Choroid plexus epithelial cell (primary cell): ENCODE results near the gene DUSP1.
"Not testable (repeated sequence)": the region's sequence is repeated elsewhere in the genome, so short reads cannot be mapped to it uniquely, and the experiment has no call there.

Experiments used
- DNase-seq: peaks from one replicate; pipeline ENCODE4 v3.0.0-alpha.2; 2010; ENCODE audit warnings: low read depth
- H3K4me3 ChIP-seq: 2 replicates; pipeline ENCODE4 v1.5.1; 2011; ENCODE audit warnings: low read depth, mild to moderate bottlenecking, control low read depth, low read length, moderate library complexity
- TF ChIP-seq, protein P1 (sequence below): conservative IDR thresholded peaks from 2 replicates; pipeline ENCODE4 v1.5.1; 2011; ENCODE audit warnings: low read depth, mild to moderate bottlenecking, control low read depth, inconsistent platforms, low read length, moderate library complexity

DUSP1 gene

GRCh38 chr5:172791286-172791685, 20.3 kb upstream of the DUSP1 start:
- DNase-seq: no peak
- TF ChIP-seq, protein P1, sequence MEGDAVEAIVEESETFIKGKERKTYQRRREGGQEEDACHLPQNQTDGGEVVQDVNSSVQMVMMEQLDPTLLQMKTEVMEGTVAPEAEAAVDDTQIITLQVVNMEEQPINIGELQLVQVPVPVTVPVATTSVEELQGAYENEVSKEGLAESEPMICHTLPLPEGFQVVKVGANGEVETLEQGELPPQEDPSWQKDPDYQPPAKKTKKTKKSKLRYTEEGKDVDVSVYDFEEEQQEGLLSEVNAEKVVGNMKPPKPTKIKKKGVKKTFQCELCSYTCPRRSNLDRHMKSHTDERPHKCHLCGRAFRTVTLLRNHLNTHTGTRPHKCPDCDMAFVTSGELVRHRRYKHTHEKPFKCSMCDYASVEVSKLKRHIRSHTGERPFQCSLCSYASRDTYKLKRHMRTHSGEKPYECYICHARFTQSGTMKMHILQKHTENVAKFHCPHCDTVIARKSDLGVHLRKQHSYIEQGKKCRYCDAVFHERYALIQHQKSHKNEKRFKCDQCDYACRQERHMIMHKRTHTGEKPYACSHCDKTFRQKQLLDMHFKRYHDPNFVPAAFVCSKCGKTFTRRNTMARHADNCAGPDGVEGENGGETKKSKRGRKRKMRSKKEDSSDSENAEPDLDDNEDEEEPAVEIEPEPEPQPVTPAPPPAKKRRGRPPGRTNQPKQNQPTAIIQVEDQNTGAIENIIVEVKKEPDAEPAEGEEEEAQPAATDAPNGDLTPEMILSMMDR: no peak

GRCh38 chr5:172790496-172790889, 19.5 kb upstream of the DUSP1 start:
- TF ChIP-seq, protein P1: no peak
- no peak for DNase-seq
- no peak overlapping the region for H3K4me3 ChIP-seq

More at GRCh38 chr5:172791286-172791685, 20.3 kb upstream of the DUSP1 start:
- H3K4me3 ChIP-seq: no peak overlapping the region

DNA sequence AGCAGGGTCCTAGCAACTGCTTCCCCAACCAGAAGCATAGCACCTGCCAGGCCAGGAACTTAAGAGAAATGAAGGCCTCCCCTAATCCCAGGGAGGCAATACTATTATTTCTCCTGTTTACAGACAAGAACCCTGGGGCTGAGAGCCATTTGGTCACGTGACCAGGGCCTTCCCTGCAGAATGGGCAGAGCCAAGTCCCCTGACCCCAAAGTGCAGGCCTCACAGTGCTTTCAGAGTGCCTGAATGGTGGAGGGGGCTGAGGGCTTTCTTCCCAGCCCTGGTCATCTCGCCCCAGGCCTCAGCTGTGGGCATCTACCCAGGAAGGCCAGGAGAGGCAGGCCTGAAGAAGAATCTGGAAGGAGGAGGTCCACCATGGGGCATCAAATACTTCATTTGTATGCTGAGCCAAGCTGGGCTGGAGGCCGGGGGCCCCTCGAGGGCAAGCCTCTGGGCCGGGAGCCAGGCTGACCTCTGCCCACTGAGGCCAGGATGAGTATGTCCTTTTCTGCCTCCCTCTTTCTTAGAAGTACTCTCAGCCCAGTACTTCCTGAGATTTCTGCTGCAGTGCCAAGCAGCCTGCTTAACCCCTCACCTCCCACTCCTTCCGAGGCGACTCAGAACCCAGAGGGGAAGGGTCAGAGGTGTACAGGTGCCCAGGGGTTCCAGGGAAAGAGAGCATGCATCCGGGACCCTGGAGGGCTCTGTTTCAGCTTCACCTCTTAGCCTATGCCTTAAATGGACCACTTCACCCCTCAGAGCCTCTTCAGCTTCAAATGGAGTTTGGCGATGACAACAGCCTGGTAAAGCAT, 18.9 kb upstream of the DUSP1 start:
- H3K4me3 ChIP-seq: no peak overlapping the region
- DNase-seq: no peak
- TF ChIP-seq, protein P1: no peak

DNA sequence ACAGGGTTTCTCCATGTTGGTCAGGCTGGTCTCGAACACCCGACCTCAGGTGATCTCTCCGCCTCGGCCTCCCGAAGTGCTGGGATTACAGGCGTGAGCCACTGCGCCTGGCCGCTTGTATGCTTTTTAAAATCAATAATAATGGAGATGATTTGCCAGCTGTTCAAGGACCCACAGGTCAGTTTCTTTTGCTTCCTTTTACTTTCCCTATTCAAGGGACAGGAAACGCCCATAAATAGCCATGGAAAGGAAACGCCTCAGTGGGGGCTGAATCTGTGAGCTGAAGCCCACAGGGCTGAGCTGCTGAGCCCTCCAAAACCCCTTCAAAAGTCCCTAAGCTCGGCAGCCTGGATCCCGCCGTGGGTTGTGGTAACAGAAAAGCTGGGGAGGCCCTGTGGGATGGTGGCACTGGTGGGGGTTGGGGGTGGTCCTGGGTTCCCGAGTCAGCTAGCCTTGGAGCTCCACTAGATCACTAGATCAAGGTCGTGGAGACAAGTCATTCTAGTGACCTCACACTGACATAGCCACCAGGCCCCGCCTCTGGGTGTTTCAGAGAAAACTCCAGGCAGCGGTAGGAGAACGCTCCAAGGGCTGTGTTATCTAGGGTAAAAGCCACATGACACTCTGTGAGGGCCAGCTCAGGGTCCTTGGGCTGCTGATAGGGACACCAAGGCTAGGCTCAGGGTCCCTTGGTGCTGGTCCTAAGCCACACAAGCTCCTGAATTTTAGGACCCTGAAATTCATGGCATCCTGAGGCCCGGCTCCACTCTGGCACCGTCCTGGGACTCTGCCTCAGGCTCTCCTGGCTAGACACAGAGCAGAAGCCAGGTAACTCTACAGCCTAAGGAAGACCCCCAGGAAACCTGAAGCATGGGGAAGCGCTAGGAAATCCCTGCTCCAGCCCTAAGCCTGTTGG, 18.0 kb upstream of the DUSP1 start:
- TF ChIP-seq, protein P1: no peak
- no peak for DNase-seq
- H3K4me3 ChIP-seq: no peak overlapping the region

DNA sequence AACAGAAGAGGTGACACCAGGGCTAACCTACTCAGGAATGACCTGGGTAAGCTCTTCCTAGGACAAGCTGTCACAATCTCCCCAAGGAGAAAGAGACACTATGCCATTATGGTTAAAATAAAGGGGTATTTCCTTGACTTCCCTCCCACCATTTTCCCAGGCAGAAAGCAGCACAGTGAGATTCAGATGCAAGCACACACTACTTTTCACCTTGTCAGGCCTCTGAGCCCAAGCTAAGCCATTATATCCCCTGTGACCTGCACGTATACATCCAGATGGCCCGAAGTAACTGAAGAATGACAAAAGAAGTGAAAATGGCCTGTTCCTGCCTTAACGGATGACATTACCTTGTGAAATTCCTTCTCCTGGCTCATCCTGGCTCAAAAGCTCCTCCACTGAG, 16.5 kb upstream of the DUSP1 start:
- H3K4me3 ChIP-seq, DNase-seq: not testable (repeated sequence)

DNA sequence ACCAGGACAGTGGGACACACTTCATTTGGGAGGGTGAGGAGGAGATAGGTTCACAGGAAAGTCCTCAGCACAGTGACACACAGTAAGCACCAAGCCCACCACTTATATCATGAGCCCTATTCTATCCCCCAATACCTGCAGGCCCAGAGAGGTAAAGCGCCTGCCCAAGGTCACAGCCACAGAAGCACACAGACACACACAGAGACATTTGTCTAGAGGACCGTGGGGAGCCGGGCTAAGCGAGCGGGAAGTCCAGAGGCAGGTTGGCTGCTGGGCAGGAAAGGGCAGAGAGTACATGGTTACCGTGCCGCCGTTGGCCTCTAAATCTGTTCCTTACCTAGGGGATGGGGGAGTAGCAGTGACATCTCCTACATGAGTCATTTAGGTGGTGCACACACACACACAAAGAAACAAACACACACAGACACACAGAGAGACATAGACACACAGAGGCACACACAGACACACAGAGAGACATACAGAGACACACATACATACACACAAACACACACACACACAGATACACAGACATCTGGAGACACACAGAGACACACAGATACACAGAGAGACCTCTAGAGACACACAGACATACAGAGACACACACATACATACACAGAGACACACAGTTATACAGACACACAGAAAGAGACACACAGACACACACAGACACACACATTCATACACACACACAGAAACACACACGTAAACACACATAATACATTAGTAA, 15.9 kb upstream of the DUSP1 start:
- no peak overlapping the region for H3K4me3 ChIP-seq
- TF ChIP-seq, protein P1: no peak
- DNase-seq: no peak
